ENCODE results near the gene OR5H1.

Gene OR5H1

GRCh38 chr3:98130421-98130820, at the start of gene OR5H1:
TSS of gene OR5H1 (plus strand) at chr3:98130721. CDS start at chr3:98132698, 1,977 bp downstream.
- H3K9me3 ChIP-seq (ENCODE audit: severe bottlenecking), result no peaks in the 10 kb centered on the region
- no peak for DNase-seq

GRCh38 chr3:98086873-98087272, 43.6 kb upstream of the OR5H1 start, which contains the start of gene OR5AC2:
TSS of gene OR5AC2 (plus strand) at chr3:98087173. CDS start at chr3:98087173, 0 bp downstream.
- no peak within 1 kb of the TSS for H3K27ac ChIP-seq
- no peaks in the 10 kb centered on the region for H3K36me3 ChIP-seq
- no peaks in the 10 kb centered on the region for H3K9me3 ChIP-seq (ENCODE audit: severe bottlenecking)
- DNase-seq, result no peak
- peaks cover 12% of the 10 kb centered on the region for H3K27me3 ChIP-seq (ENCODE audit: insufficient read depth, low read depth, severe bottlenecking)
- no peak within 1 kb of the TSS for H3K4me3 ChIP-seq (ENCODE audit: low read depth, low read length)
- TF ChIP-seq CTCF (IDR thresholded peaks at IDR 0.05; ENCODE audit: low read depth, low read length), result no peak

More at GRCh38 chr3:98130421-98130820, at the start of gene OR5H1:
- no peak within 1 kb of the TSS for H3K27ac ChIP-seq
- no peak for TF ChIP-seq CTCF (IDR thresholded peaks at IDR 0.05; ENCODE audit: low read depth, low read length)
- no peak within 1 kb of the TSS for H3K4me3 ChIP-seq (ENCODE audit: low read depth, low read length)
- H3K27me3 ChIP-seq (ENCODE audit: insufficient read depth, low read depth, severe bottlenecking), result no peaks in the 10 kb centered on the region
- no peaks in the 10 kb centered on the region for H3K36me3 ChIP-seq

GRCh38 chr3:98095882-98096281, 34.6 kb upstream of the OR5H1 start:
- Histone ChIP-seq H3K27me3 (ENCODE audit: insufficient read depth, low read depth, severe bottlenecking) (no peaks in the 10 kb centered on the region), H3K27ac (no peak overlapping the region), H3K36me3 (no peaks in the 10 kb centered on the region), H3K4me3 (ENCODE audit: low read depth, low read length) (no peak overlapping the region), H3K9me3 (ENCODE audit: severe bottlenecking) (no peaks in the 10 kb centered on the region)
- TF ChIP-seq CTCF (IDR thresholded peaks at IDR 0.05; ENCODE audit: low read depth, low read length), result no peak
- no peak for DNase-seq

- H3K27me3 ChIP-seq (ENCODE audit: insufficient read depth, low read depth, severe bottlenecking), result no peaks in the 10 kb centered on the region
- H3K27ac ChIP-seq, result no peak overlapping the region
- no peak overlapping the region for H3K4me3 ChIP-seq (ENCODE audit: low read depth, low read length)
- TF ChIP-seq CTCF (IDR thresholded peaks at IDR 0.05; ENCODE audit: low read depth, low read length), result no peak
- no peaks in the 10 kb centered on the region for H3K9me3 ChIP-seq (ENCODE audit: severe bottlenecking)
- H3K36me3 ChIP-seq, result no peaks in the 10 kb centered on the region
- DNase-seq, result no peak
Observed at GRCh38 chr3:98099848-98100247, 30.7 kb upstream of the OR5H1 start.

- Histone ChIP-seq H3K36me3 (no peaks in the 10 kb centered on the region), H3K27ac (no peak overlapping the region), H3K9me3 (ENCODE audit: severe bottlenecking) (peaks cover 5% of the 10 kb centered on the region), H3K4me3 (ENCODE audit: low read depth, low read length) (no peak overlapping the region), H3K27me3 (ENCODE audit: insufficient read depth, low read depth, severe bottlenecking) (peaks cover 3% of the 10 kb centered on the region)
- TF ChIP-seq CTCF (IDR thresholded peaks at IDR 0.05; ENCODE audit: low read depth, low read length), result no peak
- DNase-seq, result no peak
Observed at GRCh38 chr3:98108162-98108561, 22.4 kb upstream of the OR5H1 start.
